A549 treated with AZD2906 at 1 μM for 4 hours (cell line): ENCODE results near the gene RBFOX1. TPM values are rescaled to one million over a fixed set of nuclear protein-coding genes. Genes with fewer than 3 reads are reported as not detected.

ENCODE experiments used
- total RNA-seq: library from RNA; stranded (reverse); fragments of 200-300 nt; extraction: Qiagen RNA extraction; gene quantifications from 5 replicates; pipeline ENCODE4 v1.2.3, GENCODE V29; 2022

Gene RBFOX1
- not detected in 5 replicates for total RNA-seq

DNA sequence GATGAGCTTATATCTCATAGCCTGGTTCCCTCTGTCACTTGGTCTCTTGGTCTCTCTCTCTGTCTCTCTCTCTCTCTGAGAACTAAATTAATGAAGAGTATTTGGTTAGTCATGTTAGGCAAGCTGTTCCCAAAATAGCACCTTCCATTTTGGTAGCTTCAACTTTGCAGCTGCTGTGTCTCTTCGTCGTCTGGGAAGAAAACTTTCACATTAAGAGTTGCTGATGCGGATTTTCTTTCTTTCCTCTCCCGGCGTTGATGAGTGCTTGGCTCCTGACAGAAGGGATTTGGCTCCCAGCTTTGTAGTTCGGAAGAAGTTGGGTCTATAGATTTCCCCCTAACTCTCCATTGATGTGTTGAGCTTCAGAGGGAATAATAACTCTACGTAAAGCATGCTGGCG lies at the start of gene RBFOX1:
RBFOX1 (plus strand) TSS at position 235 of the 400 bp plus-strand sequence.

